Adipocyte (in vitro differentiated cells): ENCODE measurements around the gene KRTAP1-5.
"Not testable (repeated sequence)": the region's sequence is repeated elsewhere in the genome, so short reads cannot be mapped to it uniquely, and the experiment has no call there.

Experiments
- DNase-seq: peaks from one replicate; pipeline ENCODE4 v3.0.0-alpha.2; 2015; ENCODE audit warnings: low read depth
- H3K27me3 ChIP-seq: replicated peaks from 2 replicates; pipeline ENCODE4 v1.7.0; 2013; ENCODE audit warnings: mild to moderate bottlenecking, low read length, moderate library complexity; ENCODE audit not compliant: control insufficient read depth, insufficient read depth
- H3K36me3 ChIP-seq: 2 replicates; pipeline ENCODE4 v1.7.0; 2013; ENCODE audit warnings: low read length, mild to moderate bottlenecking, moderate library complexity; ENCODE audit not compliant: control insufficient read depth, insufficient read depth, severe bottlenecking
- H3K4me1 ChIP-seq: 2 replicates; pipeline ENCODE4 v1.7.0; 2013; ENCODE audit warnings: mild to moderate bottlenecking, low read length, moderate library complexity; ENCODE audit not compliant: control insufficient read depth, insufficient read depth
- H3K4me3 ChIP-seq: 2 replicates; pipeline ENCODE4 v1.7.0; 2013; ENCODE audit warnings: mild to moderate bottlenecking, low read length, moderate library complexity
- H3K9ac ChIP-seq: 2 replicates; pipeline ENCODE4 v1.7.0; 2013; ENCODE audit warnings: mild to moderate bottlenecking, low read length, moderate library complexity
- H3K9me3 ChIP-seq: 2 replicates; pipeline ENCODE4 v1.7.0; 2013; ENCODE audit warnings: mild to moderate bottlenecking, low read length, moderate library complexity; ENCODE audit not compliant: control insufficient read depth

KRTAP1-5 gene

DNA sequence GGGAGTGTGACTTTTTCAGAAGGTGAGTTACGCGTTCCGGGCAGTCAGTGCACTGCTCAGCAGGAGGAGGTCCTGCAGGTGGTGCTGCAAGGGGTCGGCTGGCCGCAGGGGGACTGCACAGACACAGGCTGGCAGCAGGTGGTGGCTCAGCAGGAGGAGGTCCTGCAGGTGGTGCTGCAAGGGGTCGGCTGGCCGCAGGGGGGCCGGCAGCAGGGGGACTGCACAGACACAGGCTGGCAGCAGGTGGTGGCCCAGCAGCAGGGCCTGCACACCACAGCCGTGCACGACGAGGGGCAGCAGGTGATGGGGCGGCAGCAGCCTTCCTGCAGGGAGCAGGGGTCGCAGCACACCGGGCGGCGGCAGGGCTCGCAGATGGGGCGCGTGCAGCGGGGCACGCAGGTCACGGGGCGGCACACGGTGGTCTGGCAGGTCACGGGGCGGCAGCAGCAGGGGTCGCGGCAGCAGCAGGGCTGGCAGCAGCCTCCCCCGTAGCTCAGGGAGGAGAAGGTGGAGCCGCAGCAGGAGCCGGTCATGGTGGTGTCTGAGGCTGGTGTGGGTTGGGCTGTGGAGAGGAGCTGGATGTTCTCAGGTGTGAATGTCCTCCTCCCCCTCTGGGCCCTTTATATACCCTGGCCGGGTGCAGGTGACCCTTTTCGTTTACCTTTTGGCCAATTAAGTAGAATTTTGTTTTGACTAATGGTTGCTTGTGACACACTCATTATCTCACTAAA is 19.9 kb upstream of the KRTAP1-5 start, which contains the start of gene KRTAP2-1:
Gene KRTAP2-1 (minus strand): TSS at position 582 of the 731 bp plus-strand sequence. CDS start 49 bp downstream, at position 533.
- not testable (repeated sequence) for DNase-seq, H3K9me3 ChIP-seq, H3K4me3 ChIP-seq, H3K36me3 ChIP-seq, H3K9ac ChIP-seq, H3K27me3 ChIP-seq
- H3K4me1 ChIP-seq = peaks cover 12% of the 10 kb centered on the region

DNA sequence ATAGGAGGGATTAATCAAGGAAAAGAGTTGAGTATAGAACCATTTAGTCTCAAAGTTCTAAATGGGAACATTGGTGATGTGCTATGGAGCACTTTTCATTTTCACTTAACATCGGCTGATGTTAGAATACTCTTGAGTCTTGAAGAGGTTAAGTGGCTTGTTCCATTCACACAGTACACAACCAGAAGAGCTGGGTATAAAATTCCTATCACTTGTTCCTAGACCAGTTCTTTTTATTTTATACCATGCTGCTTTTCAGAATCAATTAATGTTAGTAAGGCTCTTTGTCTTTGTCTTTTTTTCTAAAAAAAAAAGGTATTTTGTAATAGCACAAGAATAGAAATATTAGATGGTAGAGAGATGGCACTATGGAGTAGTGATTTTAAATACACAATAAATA is 15.9 kb upstream of the KRTAP1-5 start:
- H3K9ac ChIP-seq = no peak overlapping the region
- H3K27me3 ChIP-seq = no peaks in the 10 kb centered on the region
- no peak overlapping the region for H3K4me3 ChIP-seq
- no peaks in the 10 kb centered on the region for H3K36me3 ChIP-seq
- DNase-seq = no peak
- no peaks in the 10 kb centered on the region for H3K4me1 ChIP-seq
- H3K9me3 ChIP-seq = peaks cover 2% of the 10 kb centered on the region

DNA sequence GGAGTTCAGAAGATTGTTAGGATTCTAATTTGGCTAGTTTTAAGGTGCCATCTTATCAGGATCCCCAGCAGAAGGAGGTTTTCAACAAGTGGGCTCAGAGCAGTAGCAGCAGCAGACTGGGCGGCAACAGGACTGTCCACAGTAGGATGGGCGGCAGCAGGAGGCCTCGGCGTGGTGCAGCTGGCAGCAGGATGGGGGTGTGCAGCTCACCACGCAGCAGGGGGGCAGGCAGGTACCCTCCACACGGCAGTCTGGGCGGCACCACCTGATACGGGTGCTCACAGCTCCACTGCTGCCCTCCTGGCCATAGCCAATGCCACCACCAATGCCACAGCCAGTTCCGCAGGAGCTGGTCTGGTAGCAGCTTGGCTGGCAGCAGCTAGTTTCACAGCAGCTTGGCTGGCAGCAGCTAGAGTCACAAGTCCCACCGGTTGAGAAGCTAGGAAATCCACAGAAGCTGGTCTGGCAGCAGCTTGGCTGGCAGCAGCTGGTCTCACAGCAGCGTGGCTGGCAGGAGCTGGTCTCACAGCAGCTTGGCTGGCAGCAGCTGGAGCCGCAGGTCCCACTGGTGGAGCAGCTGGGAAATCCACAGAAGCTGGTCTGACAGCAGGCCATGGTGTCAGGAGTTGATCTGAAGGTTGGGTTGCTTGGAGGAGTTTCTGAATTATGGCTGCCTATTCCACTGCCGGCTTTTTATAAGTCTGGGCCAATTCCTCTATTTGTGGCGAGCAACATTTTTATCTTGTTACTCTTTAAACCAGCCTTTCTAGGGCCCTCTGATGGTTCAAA is 14.0 kb upstream of the KRTAP1-5 start, which contains the start of gene KRTAP1-1:
Gene KRTAP1-1 (minus strand): TSS at position 668 of the 789 bp plus-strand sequence. CDS start 53 bp downstream, at position 615.
- not testable (repeated sequence) for DNase-seq, H3K9me3 ChIP-seq, H3K36me3 ChIP-seq, H3K27me3 ChIP-seq, H3K4me1 ChIP-seq, H3K4me3 ChIP-seq, H3K9ac ChIP-seq

DNA sequence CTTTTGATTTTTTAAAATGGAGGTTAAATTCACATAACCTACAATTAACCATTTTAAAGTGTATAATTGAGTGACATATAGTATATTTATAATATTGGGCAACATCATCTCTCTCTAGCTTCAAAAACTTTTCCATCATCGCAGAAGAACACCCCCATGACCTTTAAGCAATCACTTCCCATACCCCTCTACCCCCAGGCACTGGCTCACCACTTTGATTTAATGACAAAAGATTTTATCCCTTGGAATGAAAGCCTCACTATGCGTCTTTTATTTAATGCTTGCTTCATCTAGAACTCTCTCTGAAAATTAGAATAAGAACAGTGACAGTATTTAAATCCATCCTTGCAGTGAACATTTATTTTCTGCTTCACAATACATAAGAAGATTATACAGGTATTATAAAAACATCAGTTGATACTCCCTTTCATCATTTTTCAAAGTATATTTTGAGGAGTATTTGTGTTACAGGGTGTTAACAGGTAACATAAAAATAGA is 10.9 kb upstream of the KRTAP1-5 start:
- no peak for DNase-seq
- H3K36me3 ChIP-seq = no peaks in the 10 kb centered on the region
- H3K4me1 ChIP-seq = no peaks in the 10 kb centered on the region

DNA sequence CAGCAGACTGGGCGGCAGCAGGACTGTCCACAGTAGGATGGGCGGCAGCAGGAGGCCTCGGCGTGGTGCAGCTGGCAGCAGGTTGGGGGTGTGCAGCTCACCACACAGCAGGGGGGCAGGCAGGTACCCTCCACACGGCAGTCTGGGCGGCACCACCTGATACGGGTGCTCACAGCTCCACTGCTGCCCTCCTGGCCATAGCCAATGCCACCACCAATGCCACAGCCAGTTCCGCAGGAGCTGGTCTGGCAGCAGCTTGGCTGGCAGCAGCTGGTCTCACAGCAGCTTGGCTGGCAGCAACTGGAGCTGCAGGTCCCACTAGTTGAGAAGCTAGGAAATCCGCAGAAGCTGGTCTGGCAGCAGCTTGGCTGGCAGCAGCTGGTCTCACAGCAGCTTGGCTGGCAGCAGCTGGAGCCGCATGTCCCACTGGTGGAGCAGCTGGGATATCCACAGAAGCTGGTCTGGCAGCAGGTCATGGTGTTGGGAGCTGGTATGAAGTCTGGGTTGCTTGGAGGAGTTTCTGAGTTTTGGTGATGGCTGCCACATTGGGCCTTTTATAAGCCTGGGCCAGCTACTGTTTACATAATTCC is 7.4 kb upstream of the KRTAP1-5 start, which contains the start of gene KRTAP1-3:
Gene KRTAP1-3 (minus strand): TSS at position 529 of the 590 bp plus-strand sequence. CDS start 53 bp downstream, at position 476.
- H3K36me3 ChIP-seq = not testable (repeated sequence)

More for the DNA sequence above, 10.9 kb upstream of the KRTAP1-5 start:
- Histone ChIP-seq H3K4me3 (no peak overlapping the region), H3K27me3 (no peaks in the 10 kb centered on the region), H3K9me3 (peaks cover under 1% of the 10 kb centered on the region), H3K9ac (no peak overlapping the region)

GRCh38 chr17:41029633-41030245 is 2.7 kb upstream of the KRTAP1-5 start, which contains the start of gene KRTAP1-4:
Gene KRTAP1-4 (minus strand): TSS chr17:41030195. CDS start chr17:41030078, 117 bp downstream.
- H3K27me3 ChIP-seq = no peaks in the 10 kb centered on the region
- H3K36me3 ChIP-seq = no peaks in the 10 kb centered on the region
- no peak within 1 kb of the TSS for H3K9ac ChIP-seq
- DNase-seq = no peak
- no peaks in the 10 kb centered on the region for H3K9me3 ChIP-seq
- H3K4me1 ChIP-seq = peaks cover 19% of the 10 kb centered on the region
- H3K4me3 ChIP-seq = no peak within 1 kb of the TSS

More for the DNA sequence above, 7.4 kb upstream of the KRTAP1-5 start, which contains the start of gene KRTAP1-3:
- H3K9me3 ChIP-seq, H3K4me1 ChIP-seq, H3K27me3 ChIP-seq, DNase-seq, H3K4me3 ChIP-seq, H3K9ac ChIP-seq: not testable (repeated sequence)

- H3K36me3 ChIP-seq = no peaks in the 10 kb centered on the region
- DNase-seq = no peak
- peaks cover 5% of the 10 kb centered on the region for H3K9me3 ChIP-seq
- no peaks in the 10 kb centered on the region for H3K27me3 ChIP-seq
- peaks cover 22% of the 10 kb centered on the region for H3K4me1 ChIP-seq
- H3K4me3 ChIP-seq = no peak overlapping the region
- no peak overlapping the region for H3K9ac ChIP-seq
These were observed 2.3 kb downstream of the KRTAP1-5 start for GRCh38 chr17:41024697-41025096.

DNA sequence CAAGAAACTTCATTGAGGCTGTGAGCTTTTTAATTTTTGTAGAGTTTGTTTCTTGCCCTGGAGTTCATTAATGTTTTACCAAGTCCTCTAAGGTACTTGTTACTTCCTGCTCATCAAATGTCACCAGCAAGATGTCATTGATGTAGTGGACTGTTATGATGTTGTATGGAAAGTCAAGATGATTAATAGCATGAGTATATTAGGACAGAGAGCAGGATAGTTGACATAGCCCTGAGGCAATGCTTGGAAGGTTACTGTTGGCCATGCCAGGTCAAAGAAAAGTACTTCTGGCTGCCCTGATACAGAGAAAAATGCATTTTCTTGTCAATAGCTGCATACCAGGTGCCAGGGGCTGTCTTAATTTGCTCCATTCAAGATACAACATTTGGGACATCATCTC is 6.7 kb downstream of the KRTAP1-5 start:
- H3K4me3 ChIP-seq = no peak overlapping the region
- H3K36me3 ChIP-seq = no peaks in the 10 kb centered on the region
- DNase-seq = no peak
- no peaks in the 10 kb centered on the region for H3K27me3 ChIP-seq
- no peak overlapping the region for H3K9ac ChIP-seq
- H3K9me3 ChIP-seq = peaks cover 5% of the 10 kb centered on the region
- H3K4me1 ChIP-seq = peaks cover 17% of the 10 kb centered on the region

DNA sequence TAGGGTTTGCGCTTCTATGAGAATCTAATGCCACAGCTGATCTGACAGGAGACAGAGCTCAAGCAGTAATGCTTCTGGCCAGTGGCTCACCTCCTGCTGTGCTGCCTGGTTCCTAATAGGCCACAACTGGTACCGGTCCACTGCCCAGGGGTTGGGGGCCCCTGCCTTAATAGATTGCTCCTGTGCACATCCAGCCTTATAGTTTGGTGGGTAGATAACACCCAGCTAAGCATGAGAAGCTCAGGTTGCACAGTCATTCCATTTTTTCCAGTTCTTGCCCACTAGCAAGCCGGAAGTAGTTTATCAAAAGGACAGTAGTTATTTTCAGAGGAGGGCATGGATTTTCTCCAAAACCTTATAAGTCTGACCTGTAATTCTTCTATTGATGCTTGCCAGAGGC is 7.6 kb downstream of the KRTAP1-5 start:
- H3K9me3 ChIP-seq = peaks cover 5% of the 10 kb centered on the region
- H3K9ac ChIP-seq = no peak overlapping the region
- DNase-seq = no peak
- no peaks in the 10 kb centered on the region for H3K36me3 ChIP-seq
- H3K4me1 ChIP-seq = peaks cover 14% of the 10 kb centered on the region
- no peaks in the 10 kb centered on the region for H3K27me3 ChIP-seq
- no peak overlapping the region for H3K4me3 ChIP-seq

GRCh38 chr17:41018541-41018940 is 8.5 kb downstream of the KRTAP1-5 start:
- no peaks in the 10 kb centered on the region for H3K27me3 ChIP-seq
- H3K4me3 ChIP-seq = no peak overlapping the region
- peaks cover 18% of the 10 kb centered on the region for H3K4me1 ChIP-seq
- no peak for DNase-seq
- H3K9me3 ChIP-seq = peaks cover 5% of the 10 kb centered on the region
- H3K9ac ChIP-seq = no peak overlapping the region
- H3K36me3 ChIP-seq = no peaks in the 10 kb centered on the region
